GM12873 (cell line): ENCODE data around the gene SRC.

Experiments used
- CTCF ChIP-seq: IDR thresholded peaks from 2 replicates; pipeline ENCODE4 v1.5.1; 2012; ENCODE audit warnings: low read depth, mild to moderate bottlenecking, moderate library complexity, low read length, control low read depth; ENCODE audit not compliant: insufficient read depth; ENCODE audit errors: missing control alignments

The SRC gene

GRCh38 chr20:37356387-37356786 is 10.4 kb downstream of the SRC start:
- no peak for TF ChIP-seq CTCF

DNA sequence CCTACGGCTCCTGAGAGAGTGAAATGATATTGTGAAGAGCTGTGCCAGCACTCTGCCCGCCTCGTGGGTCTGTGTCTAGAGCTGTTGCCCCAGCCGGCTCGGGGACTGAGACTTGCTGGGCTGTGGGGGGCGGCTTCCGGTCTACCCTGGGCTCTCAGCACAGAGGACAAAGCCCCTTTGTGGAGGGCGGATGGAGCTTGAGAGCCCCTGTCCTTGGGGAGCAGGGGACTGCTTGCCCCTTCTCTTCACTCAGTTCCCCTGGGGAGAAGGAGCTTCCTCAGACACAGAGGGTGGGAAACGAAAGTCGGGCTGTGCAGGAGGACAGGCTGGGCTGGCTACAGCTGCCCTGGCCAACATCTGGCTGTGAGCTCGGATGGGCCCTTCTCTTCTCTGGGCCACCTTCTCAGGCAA is 11.0 kb downstream of the SRC start:
- no peak for TF ChIP-seq CTCF

GRCh38 chr20:37357481-37358365 is 11.8 kb downstream of the SRC start:
- TF ChIP-seq CTCF, result no peak

DNA sequence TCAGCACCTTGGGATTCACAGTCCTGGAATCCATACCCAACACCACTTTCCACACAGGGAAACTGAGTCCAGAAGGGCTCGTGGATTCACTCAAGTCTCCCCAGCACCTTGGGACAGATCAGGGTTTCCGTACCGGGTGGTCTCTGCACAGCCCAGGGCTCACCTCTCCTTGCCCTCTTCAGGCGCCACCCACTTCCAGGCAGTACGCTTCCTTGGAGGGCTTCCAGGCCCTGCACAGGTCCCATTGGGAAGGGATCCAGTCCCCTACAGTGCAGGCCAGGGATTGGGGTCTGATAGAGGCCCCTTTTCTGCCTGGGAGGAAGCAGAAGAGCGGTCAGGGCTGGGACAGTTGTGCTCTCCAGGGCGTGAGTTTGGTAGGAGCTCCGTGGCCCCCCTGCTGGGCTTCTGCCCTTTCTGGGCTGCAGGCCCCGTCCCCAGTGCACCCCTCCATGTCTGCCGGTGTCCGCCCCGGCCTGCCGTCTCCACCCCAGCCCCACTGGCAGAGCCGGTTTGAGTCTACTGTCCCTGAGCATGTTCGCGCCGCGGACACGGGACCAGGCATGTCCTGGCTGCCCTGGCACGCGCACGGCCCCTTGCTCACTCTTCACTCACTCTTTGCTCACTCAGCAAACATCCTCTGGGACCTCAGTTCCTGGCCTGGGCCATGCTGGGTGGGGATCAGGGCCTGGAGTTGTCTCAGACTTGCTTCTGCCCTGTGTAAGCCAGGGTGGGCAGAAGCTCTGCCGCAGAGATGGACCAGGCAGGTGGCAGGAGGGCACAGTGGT is 12.6 kb downstream of the SRC start:
- TF ChIP-seq CTCF, result no peak

DNA sequence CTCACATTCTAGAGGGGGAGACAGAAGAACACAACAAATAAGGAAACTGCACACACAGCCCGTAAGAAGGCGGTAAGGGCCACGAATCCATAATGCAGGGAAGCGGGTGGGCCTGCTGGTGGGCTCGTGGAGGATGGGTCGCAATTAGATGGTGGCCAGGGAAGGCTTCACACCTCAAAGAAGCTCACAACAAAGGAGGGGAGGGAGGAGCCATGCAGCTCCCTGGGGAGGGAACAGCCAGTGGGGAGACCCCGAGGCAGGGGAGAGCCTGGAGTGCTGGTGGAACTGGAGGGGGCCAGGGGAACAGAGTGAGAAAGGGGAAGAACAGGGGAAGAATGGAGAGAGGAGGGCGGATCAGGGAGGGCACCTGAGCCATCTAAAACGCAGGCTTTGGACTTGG is 13.4 kb downstream of the SRC start:
- no peak for TF ChIP-seq CTCF

DNA sequence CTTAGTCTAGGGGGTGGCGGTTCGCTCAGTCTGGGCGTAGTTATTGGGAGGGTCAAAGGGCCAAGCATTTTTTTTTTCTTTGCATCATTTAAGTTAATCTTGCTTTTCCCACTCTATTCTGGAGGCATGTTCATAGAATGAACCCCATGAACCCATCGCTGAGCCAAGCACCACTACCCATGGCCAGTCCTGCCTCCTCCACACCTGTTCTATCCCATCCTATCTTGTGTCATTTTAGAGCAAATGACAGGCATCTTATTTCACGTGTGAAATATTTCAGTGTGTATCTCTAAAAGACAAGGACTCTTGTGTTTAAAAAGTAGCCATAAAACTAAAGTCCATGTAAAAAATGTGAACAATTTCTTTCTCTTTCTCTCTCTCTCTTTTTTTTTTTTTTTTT is 13.9 kb downstream of the SRC start:
- no peak for TF ChIP-seq CTCF

- TF ChIP-seq CTCF, result no peak
Measured at GRCh38 chr20:37360391-37361115, 14.6 kb downstream of the SRC start.
